SK-N-SH (cell line): ENCODE data around the gene ANKS4B. TPM values are rescaled to one million over a fixed set of nuclear protein-coding genes. Genes with fewer than 3 reads are reported as not detected.
"Not testable (repeated sequence)": the region's sequence is repeated elsewhere in the genome, so short reads cannot be mapped to it uniquely, and the experiment has no call there.

Experiments used
- CTCF ChIA-PET: fragments of 300-600, 350-600 bp; formaldehyde crosslinking; extraction: SDS; loops from one replicate; lab custom pipeline; 2021; lab: Yijun Ruan, JAX
- POLR2A ChIA-PET: fragments of 350-600 bp; sonication (Branson Sonifier 250); formaldehyde crosslinking; extraction: SDS; loops from one replicate; lab custom pipeline; 2020; ENCODE audit warnings: antibody characterized with exemption, inconsistent platforms; lab: Yijun Ruan, JAX
- DNase-seq: peaks from one replicate; pipeline ENCODE4 v3.0.0; 2012
- H2AFZ ChIP-seq: fragments of 200-600 bp; sonication (generic); 2 replicates; pipeline ENCODE4 v1.8.1; 2016; ENCODE audit warnings: antibody characterized with exemption, mild to moderate bottlenecking, low read depth
- H3F3A ChIP-seq: fragments of 200-600 bp; sonication (generic); replicated peaks from 2 replicates; pipeline ENCODE3; 2016; ENCODE audit warnings: antibody characterized with exemption, mild to moderate bottlenecking; ENCODE audit not compliant: insufficient read depth
- H3K27ac ChIP-seq, 2 experiments: fragments of 200-500 bp in 1 of 2; fragments of 200-600 bp in 1 of 2; sonication (Bioruptor generic) in 1 of 2; sonication (generic), shearing (Covaris generic) in 1 of 2; 2 replicates each; pipeline versions ENCODE4 v1.5.1 to v1.6.1; 2014 to 2016; ENCODE audit warnings: low read depth in 2 of 2, inconsistent platforms in 1 of 2, low read length in 1 of 2, mild to moderate bottlenecking in 1 of 2, mixed read lengths in 1 of 2
- H3K27me3 ChIP-seq: fragments of 200-600 bp; sonication (generic), shearing (Covaris generic); 2 replicates; pipeline ENCODE4 v1.6.1; 2016; ENCODE audit warnings: mixed run types; ENCODE audit not compliant: insufficient read depth
- H3K36me3 ChIP-seq, 2 experiments: fragments of 200-500 bp in 1 of 2; fragments of 200-600 bp in 1 of 2; sonication (Bioruptor generic) in 1 of 2; sonication (generic) in 1 of 2; replicated peaks in 1 of 2; 2 replicates each; pipeline versions ENCODE3 to v1.5.1; 2014 to 2016; ENCODE audit warnings: low read length in 1 of 2, mild to moderate bottlenecking in 1 of 2; ENCODE audit not compliant: insufficient read depth in 2 of 2, control insufficient read depth in 1 of 2
- H3K4me1 ChIP-seq, 2 experiments: fragments of 200-500 bp in 1 of 2; fragments of 200-600 bp in 1 of 2; sonication (Bioruptor generic) in 1 of 2; sonication (generic), shearing (Covaris generic) in 1 of 2; 2 replicates each; pipeline versions ENCODE4 v1.5.1 to v1.6.1; 2014 to 2016; ENCODE audit warnings: low read depth in 1 of 2, low read length in 1 of 2, mixed run types in 1 of 2; ENCODE audit not compliant: insufficient read depth in 2 of 2, control insufficient read depth in 1 of 2
- H3K4me2 ChIP-seq: fragments of 200-600 bp; sonication (generic), shearing (Covaris generic); 2 replicates; pipeline ENCODE4 v1.6.1; 2017; ENCODE audit warnings: mixed run types
- H3K4me3 ChIP-seq, 2 experiments: fragments of 200-500 bp in 1 of 2; fragments of 200-600 bp in 1 of 2; sonication (Bioruptor generic) in 1 of 2; sonication (generic), shearing (Covaris generic) in 1 of 2; 2 replicates each; pipeline versions ENCODE4 v1.5.1 to v1.8.1; 2014 to 2016; ENCODE audit warnings: low read depth in 2 of 2, inconsistent platforms in 1 of 2, low read length in 1 of 2, mild to moderate bottlenecking in 1 of 2, mixed read lengths in 1 of 2, moderate library complexity in 1 of 2
- H3K79me2 ChIP-seq: fragments of 200-600 bp; sonication (generic); 2 replicates; pipeline ENCODE4 v1.8.1; 2017; ENCODE audit warnings: mild to moderate bottlenecking; ENCODE audit not compliant: insufficient read depth
- H3K9ac ChIP-seq: fragments of 200-600 bp; sonication (generic); 2 replicates; pipeline ENCODE4 v1.6.1; 2017; ENCODE audit warnings: mixed run types
- H3K9me2 ChIP-seq: fragments of 200-600 bp; sonication (generic); 2 replicates; pipeline ENCODE4 v1.6.1; 2017; ENCODE audit warnings: mixed run types
- H3K9me3 ChIP-seq: fragments of 200-600 bp; sonication (generic); 2 replicates; pipeline ENCODE4 v1.6.1; 2017; ENCODE audit warnings: mixed run types, mild to moderate bottlenecking, moderate library complexity
- H4K20me1 ChIP-seq: fragments of 200-600 bp; sonication (generic); 2 replicates; pipeline ENCODE4 v1.6.1; 2017; ENCODE audit warnings: mild to moderate bottlenecking, mixed run types; ENCODE audit not compliant: insufficient read depth
- ELF1 ChIP-seq: IDR thresholded peaks from 2 replicates; pipeline ENCODE4 v1.4.0; 2012
- EP300 ChIP-seq, 2 experiments: IDR thresholded peaks; 2 replicates each; pipeline versions ENCODE4 v1.4.0 to v1.6.1; 2012; ENCODE audit warnings: borderline replicate concordance in 1 of 2, low read depth in 1 of 2, low read length in 1 of 2
- FOXJ3 ChIP-seq: sonication (generic); formaldehyde crosslinking; IDR thresholded peaks from 2 replicates; pipeline ENCODE4 v1.5.1; 2020; ENCODE audit warnings: mild to moderate bottlenecking, missing genetic modification reagents
- FOXM1 ChIP-seq: IDR thresholded peaks from 2 replicates; pipeline ENCODE4 v1.4.0; 2012; ENCODE audit warnings: low read depth, mild to moderate bottlenecking
- GABPA ChIP-seq: IDR thresholded peaks from 2 replicates; pipeline ENCODE4 v1.4.0; 2012; ENCODE audit warnings: low read depth, mild to moderate bottlenecking
- GATA2 ChIP-seq: sonication (generic); formaldehyde crosslinking; IDR thresholded peaks from 2 replicates; pipeline ENCODE4 v1.5.0; 2020; ENCODE audit warnings: mild to moderate bottlenecking, missing genetic modification reagents
- JUND ChIP-seq: IDR thresholded peaks from 2 replicates; pipeline ENCODE4 v1.4.0; 2012
- NRF1 ChIP-seq: IDR thresholded peaks from 2 replicates; pipeline ENCODE4 v1.6.1; 2012; ENCODE audit warnings: low read depth, mild to moderate bottlenecking, low read length
- POLR2AphosphoS5 ChIP-seq: IDR thresholded peaks from 2 replicates; pipeline ENCODE4 v1.6.1; 2012; ENCODE audit warnings: low read depth, low read length
- RAD21 ChIP-seq: IDR thresholded peaks from 2 replicates; pipeline ENCODE4 v1.6.1; 2012; ENCODE audit warnings: mild to moderate bottlenecking, low read length
- RCOR1 ChIP-seq: fragments of 150-350 bp; IDR thresholded peaks from 2 replicates; pipeline ENCODE4 v1.6.1; 2017; ENCODE audit warnings: antibody characterized with exemption, low read length
- RXRA ChIP-seq: IDR thresholded peaks from 2 replicates; pipeline ENCODE4 v1.4.0; 2012; ENCODE audit warnings: low read depth, mild to moderate bottlenecking, borderline replicate concordance
- SMC3 ChIP-seq: IDR thresholded peaks from 2 replicates; pipeline ENCODE4 v1.6.1; 2012; ENCODE audit warnings: low read depth, low read length, improper control_type of control experiment
- TAF1 ChIP-seq: IDR thresholded peaks from 2 replicates; pipeline ENCODE4 v1.6.1; 2012; ENCODE audit warnings: low read depth, mild to moderate bottlenecking, low read length, moderate library complexity, borderline replicate concordance
- TCF12 ChIP-seq: IDR thresholded peaks from 2 replicates; pipeline ENCODE4 v1.4.0; 2012
- TEAD4 ChIP-seq: IDR thresholded peaks from 2 replicates; pipeline ENCODE4 v1.4.0; 2012; ENCODE audit warnings: mild to moderate bottlenecking, borderline replicate concordance; ENCODE audit not compliant: insufficient read depth
- YY1 ChIP-seq: IDR thresholded peaks from 2 replicates; pipeline ENCODE4 v1.4.0; 2012; ENCODE audit warnings: low read depth, mild to moderate bottlenecking
- ZBTB33 ChIP-seq: IDR thresholded peaks from 2 replicates; pipeline ENCODE4 v1.4.0; 2012; ENCODE audit warnings: low read depth, borderline replicate concordance
- WGBS: methylation state at CpG from one replicate; pipeline ENCODE4 v1.1.6; 2017; ENCODE audit warnings: low lambda C conversion rate; 5-methylcytosine and 5-hydroxymethylcytosine counted together
- polyA plus RNA-seq, 3 experiments: library from polyadenylated mRNA; depleted of rRNA; stranded (reverse); fragments of >200 nt; gene quantifications; 2 replicates each; pipeline ENCODE4 v1.2.3, GENCODE V29; 2012
- TF ChIP-seq, protein P1 (sequence below): IDR thresholded peaks from 2 replicates; pipeline ENCODE4 v1.4.0; 2012; ENCODE audit warnings: low read depth
- TF ChIP-seq, protein P2 (sequence below): IDR thresholded peaks from 2 replicates; pipeline ENCODE4; 2012

Gene ANKS4B
- polyA plus RNA-seq, 1 of the 3 experiments (the other 2 are of a cell fraction) = not detected

GRCh38 chr16:21268236-21268635 lies 34.7 kb downstream of the ANKS4B start (continued):
- no peak for TF ChIP-seq GATA2 (CRISPR knock-in tag)
- TF ChIP-seq, protein P1, sequence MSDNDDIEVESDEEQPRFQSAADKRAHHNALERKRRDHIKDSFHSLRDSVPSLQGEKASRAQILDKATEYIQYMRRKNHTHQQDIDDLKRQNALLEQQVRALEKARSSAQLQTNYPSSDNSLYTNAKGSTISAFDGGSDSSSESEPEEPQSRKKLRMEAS = no peak
- TF ChIP-seq NRF1 = no peak
- TF ChIP-seq FOXM1 = no peak
- TF ChIP-seq YY1 = no peak

GRCh38 chr16:21272253-21272652 lies 38.8 kb downstream of the ANKS4B start:
- Histone ChIP-seq H2AFZ (no peak overlapping the region), H3K36me3 (no peaks in the 10 kb centered on the region), H3K79me2 (no peaks in the 10 kb centered on the region), H3K9me2 (no peaks in the 10 kb centered on the region), H3K4me3 (no peak overlapping the region), H3K4me1 (no peaks in the 10 kb centered on the region; a peak in 1 of 4 replicates), H3K27ac (no peak overlapping the region), H3K4me2 (no peak overlapping the region), H3K9ac (no peak overlapping the region), H3K9me3 (no peaks in the 10 kb centered on the region), H4K20me1 (no peaks in the 10 kb centered on the region), H3K27me3 (peaks cover 11% of the 10 kb centered on the region; the same call in 1 of the 2 replicates), H3F3A (no peaks in the 10 kb centered on the region)
- ChIA-PET POLR2A (no interaction called here), CTCF (interaction anchor here (1.2 to 3.5 kb wide), 4 partner anchors 29 to 422 kb away, joined by 3 to 18 read pairs (median 4); no protein-coding TSS in a partner anchor)
- WGBS = 41% methylated on average over 2 of the region's 2 CpGs
- no peak for TF ChIP-seq EP300 (IDR thresholded peaks at IDR 0.05; ENCODE audit: borderline replicate concordance in 1 of 2, low read depth in 1 of 2, low read length in 1 of 2)
- TF ChIP-seq RCOR1 = no peak
- no peak for TF ChIP-seq GABPA
- no peak for TF ChIP-seq YY1
- TF ChIP-seq ZBTB33 = no peak
- no peak for TF ChIP-seq RXRA
- no peak for TF ChIP-seq RAD21
- TF ChIP-seq TAF1 = no peak
- no peak for TF ChIP-seq JUND
- TF ChIP-seq FOXJ3 (CRISPR knock-in tag) = no peak
- TF ChIP-seq POLR2AphosphoS5 = no peak
- no peak for TF ChIP-seq SMC3
- TF ChIP-seq GATA2 (CRISPR knock-in tag) = no peak
- no peak for TF ChIP-seq TCF12
- no peak for TF ChIP-seq TEAD4
- TF ChIP-seq ELF1 = no peak
- TF ChIP-seq, protein P2, sequence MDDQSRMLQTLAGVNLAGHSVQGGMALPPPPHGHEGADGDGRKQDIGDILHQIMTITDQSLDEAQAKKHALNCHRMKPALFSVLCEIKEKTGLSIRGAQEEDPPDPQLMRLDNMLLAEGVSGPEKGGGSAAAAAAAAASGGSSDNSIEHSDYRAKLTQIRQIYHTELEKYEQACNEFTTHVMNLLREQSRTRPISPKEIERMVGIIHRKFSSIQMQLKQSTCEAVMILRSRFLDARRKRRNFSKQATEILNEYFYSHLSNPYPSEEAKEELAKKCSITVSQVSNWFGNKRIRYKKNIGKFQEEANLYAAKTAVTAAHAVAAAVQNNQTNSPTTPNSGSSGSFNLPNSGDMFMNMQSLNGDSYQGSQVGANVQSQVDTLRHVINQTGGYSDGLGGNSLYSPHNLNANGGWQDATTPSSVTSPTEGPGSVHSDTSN = no peak
- no peak for DNase-seq

DNA sequence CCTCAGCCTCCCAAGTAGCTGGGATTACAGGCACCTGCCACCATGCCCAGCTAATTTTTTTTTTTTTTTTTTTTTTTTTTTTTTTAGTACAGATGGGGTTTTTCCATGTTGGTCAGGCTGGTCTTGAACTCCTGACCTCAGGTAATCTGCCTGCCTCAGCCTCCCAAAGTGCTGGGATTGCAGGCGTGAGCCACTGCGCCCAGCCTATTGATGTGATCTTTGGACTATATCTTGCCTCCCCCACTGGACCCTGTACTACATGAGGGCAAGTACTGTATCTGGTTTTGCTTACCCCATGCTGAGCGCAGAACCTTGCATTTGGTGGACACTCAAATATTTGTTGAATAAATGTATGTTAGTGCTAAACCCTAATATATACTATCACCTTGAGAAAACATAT lies 39.3 kb downstream of the ANKS4B start:
- not testable (repeated sequence) for H3K4me1 ChIP-seq, H3K9me2 ChIP-seq, H3K9ac ChIP-seq, H4K20me1 ChIP-seq, H3K27ac ChIP-seq, DNase-seq, H3K36me3 ChIP-seq, H3K9me3 ChIP-seq, H3K4me2 ChIP-seq, H3F3A ChIP-seq, H2AFZ ChIP-seq, H3K4me3 ChIP-seq, H3K79me2 ChIP-seq
- ChIA-PET POLR2A (interaction anchor here (0.6 kb wide), 1 partner anchor 12 kb away, joined by 3 read pairs; no protein-coding TSS in a partner anchor), CTCF (interaction anchor here (1.0 to 3.5 kb wide), 8 partner anchors 9 to 422 kb away, joined by 3 to 18 read pairs (median 4); partner anchors contain the start of gene LDAF1)
- WGBS = 66% methylated on average over 3 of the region's 3 CpGs
- H3K27me3 ChIP-seq = peaks cover 11% of the 10 kb centered on the region; the same call in 1 of the 2 replicates
